Cardiac septum (tissue), 1 donor: ENCODE measurements around the gene OR5C1. TPM values are rescaled to one million over a fixed set of nuclear protein-coding genes. Genes with fewer than 3 reads are reported as not detected.

Experiments used
- DNase-seq: peaks from one replicate; pipeline ENCODE4 v3.0.0-alpha.2; 2020; ENCODE audit warnings: low spot score
- intact Hi-C: fragments of 100-400 bp; cut with DNase I; formaldehyde crosslinking; loops from one replicate; pipeline ENCODE4 v1.14.0; 2022
- long read RNA-seq: library from polyadenylated mRNA; unstranded; transcript quantifications from one replicate; pipeline ENCODE4 v2.0.0, GENCODE V29; 2021
- total RNA-seq: library from RNA; stranded (reverse); fragmentation: NEBNext Ultra II Directional; extraction: Animal tissue kit (Norgen Biotek cat#: 25700); gene quantifications from one replicate; pipeline ENCODE4 v1.2.1, GENCODE V29; 2021
- donor health status: DM: no; HTN: no; CAD: no.

Gene OR5C1
- not detected for total RNA-seq
- long read RNA-seq: 0 reads

- DNase-seq: no peak
- intact Hi-C loops: no loop called here
Observed at GRCh38 chr9:122788831-122789230, at the start of gene OR5C1. Gene OR5C1, plus strand, starts transcription at chr9:122788933. Its CDS starts 0 bp downstream, at chr9:122788933.

- intact Hi-C loops: no loop called here
- DNase-seq: no peak
Observed at GRCh38 chr9:122742003-122742402, 46.7 kb upstream of the OR5C1 start, which contains the start of gene OR1L6. Gene OR1L6, plus strand, starts transcription at chr9:122742303. Its CDS starts 7,545 bp downstream, at chr9:122749848.

GRCh38 chr9:122754825-122755224, 33.9 kb upstream of the OR5C1 start:
- no peak for DNase-seq
- intact Hi-C loops: no loop called here

GRCh38 chr9:122767817-122768216, 20.9 kb upstream of the OR5C1 start:
- intact Hi-C loops: no loop called here
- no peak for DNase-seq

- DNase-seq: no peak
- intact Hi-C loops: no loop called here
Observed at GRCh38 chr9:122777052-122777451, 11.7 kb upstream of the OR5C1 start.

GRCh38 chr9:122777935-122778627, 10.7 kb upstream of the OR5C1 start:
- intact Hi-C loops: no loop called here
- DNase-seq: no peak

GRCh38 chr9:122779181-122779580, 9.6 kb upstream of the OR5C1 start:
- no peak for DNase-seq
- intact Hi-C loops: no loop called here

GRCh38 chr9:122780026-122780425, 8.7 kb upstream of the OR5C1 start:
- no peak for DNase-seq
- intact Hi-C loops: no loop called here

- no peak for DNase-seq
- intact Hi-C loops: no loop called here
Observed at GRCh38 chr9:122781671-122782070, 7.1 kb upstream of the OR5C1 start.

GRCh38 chr9:122785269-122785668, 3.5 kb upstream of the OR5C1 start:
- intact Hi-C loops: no loop called here

GRCh38 chr9:122786338-122786737, 2.4 kb upstream of the OR5C1 start:
- intact Hi-C loops: no loop called here
- no peak for DNase-seq

More at GRCh38 chr9:122785269-122785668, 3.5 kb upstream of the OR5C1 start:
- DNase-seq: no peak

GRCh38 chr9:122789256-122790046, 718 bp downstream of the OR5C1 start:
- intact Hi-C loops: no loop called here
- DNase-seq: no peak

- DNase-seq: no peak
- intact Hi-C loops: no loop called here
Observed at GRCh38 chr9:122791872-122792669, 3.3 kb downstream of the OR5C1 start.

GRCh38 chr9:122797316-122798063, 8.8 kb downstream of the OR5C1 start:
- no peak for DNase-seq
- intact Hi-C loops: no loop called here

- intact Hi-C loops: no loop called here
- DNase-seq: peak; percentile 12
Observed at GRCh38 chr9:122800066-122801060, 11.6 kb downstream of the OR5C1 start, which contains the start of gene OR1K1. Gene OR1K1, plus strand, starts transcription at chr9:122800123. Its CDS starts 0 bp downstream, at chr9:122800123.

- intact Hi-C loops: no loop called here
- DNase-seq: peak; percentile 41
Observed at GRCh38 chr9:122806661-122807060, 17.9 kb downstream of the OR5C1 start.

GRCh38 chr9:122807271-122807900, 18.7 kb downstream of the OR5C1 start:
- intact Hi-C loops: no loop called here
- no peak for DNase-seq

- DNase-seq: peak; percentile 29
- intact Hi-C loops: no loop called here
Observed at GRCh38 chr9:122808141-122808540, 19.4 kb downstream of the OR5C1 start.
